Measurements from ENCODE around the gene POC5. TPM values are rescaled to one million over a fixed set of nuclear protein-coding genes. Genes with fewer than 3 reads are reported as not detected.

POC5 gene
- total and polyA plus RNA-seq, 2 of the 4 experiments (the other 2 are of a cell fraction), result 6.6 to 12.9 TPM

- H2AK5ac ChIP-seq (ENCODE audit: low read depth, low read length), result no peak overlapping the region
- H2BK20ac ChIP-seq (ENCODE audit: low read depth, low read length), result no peak overlapping the region
- H3K56ac ChIP-seq (ENCODE audit: extremely low read depth, insufficient read depth, low read length), result no peak overlapping the region
- no peak overlapping the region for H3K18ac ChIP-seq (ENCODE audit: low read depth, low read length)
- no peak overlapping the region for H4K5ac ChIP-seq (ENCODE audit: low read depth, low read length)
- ChIA-PET CTCF (no interaction called here), POLR2A (ENCODE audit: unreplicated experiment) (no interaction called here)
- no peak for TF ChIP-seq NFE2L2 (IDR thresholded peaks at IDR 0.05; ENCODE audit: low read depth, low read length)
- TF ChIP-seq, protein P1, sequence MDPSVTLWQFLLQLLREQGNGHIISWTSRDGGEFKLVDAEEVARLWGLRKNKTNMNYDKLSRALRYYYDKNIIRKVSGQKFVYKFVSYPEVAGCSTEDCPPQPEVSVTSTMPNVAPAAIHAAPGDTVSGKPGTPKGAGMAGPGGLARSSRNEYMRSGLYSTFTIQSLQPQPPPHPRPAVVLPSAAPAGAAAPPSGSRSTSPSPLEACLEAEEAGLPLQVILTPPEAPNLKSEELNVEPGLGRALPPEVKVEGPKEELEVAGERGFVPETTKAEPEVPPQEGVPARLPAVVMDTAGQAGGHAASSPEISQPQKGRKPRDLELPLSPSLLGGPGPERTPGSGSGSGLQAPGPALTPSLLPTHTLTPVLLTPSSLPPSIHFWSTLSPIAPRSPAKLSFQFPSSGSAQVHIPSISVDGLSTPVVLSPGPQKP (IDR thresholded peaks at IDR 0.05; ENCODE audit: borderline replicate concordance, low read depth, low read length), result no peak
- TF ChIP-seq RCOR1 (IDR thresholded peaks at IDR 0.05; ENCODE audit: insufficient replicate concordance, low read length), result no peak
- no peak for TF ChIP-seq POLR2A (IDR thresholded peaks at IDR 0.05; ENCODE audit: low read depth, low read length)
- TF ChIP-seq, protein P2, sequence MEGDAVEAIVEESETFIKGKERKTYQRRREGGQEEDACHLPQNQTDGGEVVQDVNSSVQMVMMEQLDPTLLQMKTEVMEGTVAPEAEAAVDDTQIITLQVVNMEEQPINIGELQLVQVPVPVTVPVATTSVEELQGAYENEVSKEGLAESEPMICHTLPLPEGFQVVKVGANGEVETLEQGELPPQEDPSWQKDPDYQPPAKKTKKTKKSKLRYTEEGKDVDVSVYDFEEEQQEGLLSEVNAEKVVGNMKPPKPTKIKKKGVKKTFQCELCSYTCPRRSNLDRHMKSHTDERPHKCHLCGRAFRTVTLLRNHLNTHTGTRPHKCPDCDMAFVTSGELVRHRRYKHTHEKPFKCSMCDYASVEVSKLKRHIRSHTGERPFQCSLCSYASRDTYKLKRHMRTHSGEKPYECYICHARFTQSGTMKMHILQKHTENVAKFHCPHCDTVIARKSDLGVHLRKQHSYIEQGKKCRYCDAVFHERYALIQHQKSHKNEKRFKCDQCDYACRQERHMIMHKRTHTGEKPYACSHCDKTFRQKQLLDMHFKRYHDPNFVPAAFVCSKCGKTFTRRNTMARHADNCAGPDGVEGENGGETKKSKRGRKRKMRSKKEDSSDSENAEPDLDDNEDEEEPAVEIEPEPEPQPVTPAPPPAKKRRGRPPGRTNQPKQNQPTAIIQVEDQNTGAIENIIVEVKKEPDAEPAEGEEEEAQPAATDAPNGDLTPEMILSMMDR (conservative IDR thresholded peaks at IDR 0.05; ENCODE audit: low read depth, low read length), result no peak
- TF ChIP-seq CEBPB (IDR thresholded peaks at IDR 0.05; ENCODE audit: low read depth, low read length), result no peak
- no peak for TF ChIP-seq MAFK (IDR thresholded peaks at IDR 0.05; ENCODE audit: low read depth, low read length)
- no peak for TF ChIP-seq FOS (IDR thresholded peaks at IDR 0.05; ENCODE audit: low read depth, low read length)
- H3K4me2 ChIP-seq (ENCODE audit: low read depth, low read length), result no peak overlapping the region
- no peak overlapping the region for H4K8ac ChIP-seq (ENCODE audit: low read depth in 2 of 2, low read length in 2 of 2)
- H3K23ac ChIP-seq (ENCODE audit: low read depth, low read length), result no peak overlapping the region
- ATAC-seq (ENCODE audit: low read depth), result no peak
- H2AK9ac ChIP-seq (replicated peaks; ENCODE audit: low read depth, low read length, poor library complexity), result no peak overlapping the region
- peaks cover 9 to 15% of the 10 kb centered on the region in 2 experiments; a peak in 3 of 4 replicates for H3K79me1 ChIP-seq (ENCODE audit: low read depth in 1 of 2, low read length in 2 of 2)
- in situ Hi-C loops (cut with MboI; ENCODE audit: low sequenced_read_pairs), result no loop called here
- no peak overlapping the region for H3K4ac ChIP-seq (ENCODE audit: low read depth, low read length)
- H2BK120ac ChIP-seq (ENCODE audit: low read depth, low read length), result no peak overlapping the region
- H4K91ac ChIP-seq (ENCODE audit: insufficient read depth, low read depth, low read length), result no peak overlapping the region
- no peak overlapping the region for H2BK15ac ChIP-seq (ENCODE audit: low read depth, low read length)
- H3K14ac ChIP-seq (replicated peaks; ENCODE audit: low read depth, low read length), result no peak overlapping the region
- H2BK5ac ChIP-seq (ENCODE audit: low read depth, low read length, poor library complexity, severe bottlenecking), result no peak overlapping the region
- dilution Hi-C loops (cut with HindIII; ENCODE audit: low sequenced_read_pairs, unreplicated experiment), result no loop called here
- H3K9me3 ChIP-seq (ENCODE audit: control insufficient read depth, insufficient read depth, low read length), result no peaks in the 10 kb centered on the region
- intact Hi-C loops (cut with micrococcal nuclease), result no loop called here
- H3K4me3 ChIP-seq (ENCODE audit: insufficient read depth, low read depth, low read length), result no peak overlapping the region
- peaks cover 11% of the 10 kb centered on the region for H3K36me3 ChIP-seq (ENCODE audit: control insufficient read depth, insufficient read depth, low read length)
- no peaks in the 10 kb centered on the region for H3K4me1 ChIP-seq (ENCODE audit: control insufficient read depth, insufficient read depth, low read length)
- no CpG with 5 or more reads among the region's 3 CpGs for WGBS, 2 experiments (ENCODE audit: extremely low coverage in 2 of 2, insufficient read length in 1 of 2)
- H3K9me1 ChIP-seq (ENCODE audit: insufficient read depth, low read length), result no peaks in the 10 kb centered on the region; the same call in 1 of the 2 replicates
- no peak overlapping the region for H3K9ac ChIP-seq (ENCODE audit: low read depth, low read length)
- no peaks in the 10 kb centered on the region for H4K20me1 ChIP-seq (ENCODE audit: insufficient read depth, low read length)
- BruUV-seq (replicated peaks), result no TSS peak
- H3K27ac ChIP-seq (ENCODE audit: insufficient read depth, low read length), result no peak overlapping the region
- no peaks in the 10 kb centered on the region for H3K27me3 ChIP-seq (ENCODE audit: control insufficient read depth, insufficient read depth, low read length)
- DNase-seq, result no peak
- no peak overlapping the region for H2AFZ ChIP-seq (replicated peaks; ENCODE audit: low read length, poor library complexity)
These were observed 10.5 kb downstream of the POC5 start for GRCh38 chr5:75706775-75707174.

Measured in IMR-90 (cell line).